Measurements from ENCODE around the gene LMNTD2. TPM values are rescaled to one million over a fixed set of nuclear protein-coding genes. Genes with fewer than 3 reads are reported as not detected.

Gene LMNTD2
- total and polyA plus RNA-seq, 2 of the 13 experiments (the other 11 are each of a cell fraction or from before 2014, with no cell fraction given), result 1.1 to 3.1 TPM

- WGBS (ENCODE audit: low lambda C conversion rate), result 0% methylated on average over 1 of the region's 5 CpGs
- FAIRE-seq (no peak), DNase-seq (ENCODE audit: low spot score) (no peak), ATAC-seq (peak; percentile 1; the same call in 1 of the 3 replicates)
- peaks cover 54% of the 10 kb centered on the region for H3K4me1 ChIP-seq (ENCODE audit: insufficient read depth, low read length)
- no peaks in the 10 kb centered on the region for H3K79me2 ChIP-seq (ENCODE audit: insufficient read depth, low read length)
- no peaks in the 10 kb centered on the region for H3K9me3 ChIP-seq (ENCODE audit: low read length)
- no peaks in the 10 kb centered on the region for H3K36me3 ChIP-seq (replicated peaks in 1 of 2; ENCODE audit: control insufficient read depth in 1 of 2, insufficient read depth in 2 of 2, low read length in 2 of 2)
- no peak overlapping the region for H3K4me2 ChIP-seq (ENCODE audit: low read depth, low read length)
- ChIA-PET CTCF (ENCODE audit: low intra/inter-chr PET ratio, low total read pairs) (no interaction called here), POLR2A (interaction anchor here (0.6 to 1.5 kb wide), 4 partner anchors 9 to 37 kb away, joined by 3 to 5 read pairs (median 4); partner anchors contain the start of gene PHRF1)
- in situ Hi-C loops (cut with HindIII; ENCODE audit: extremely low pct_ligation_motif_present, low pct_unique_long_range_greater_than_20kb), result loop anchor here (10.0 kb wide), 1 partner anchor 74 kb away; the partner anchor contains the start of genes CDHR5 and SCT
- H3K9ac ChIP-seq (ENCODE audit: insufficient read depth, low read depth, low read length), result no peak overlapping the region
- no peak overlapping the region; a peak in 1 of 6 replicates for H3K4me3 ChIP-seq (replicated peaks in 1 of 3; ENCODE audit: insufficient read depth in 1 of 3, low read depth in 2 of 3, low read length in 3 of 3)
- H2AFZ ChIP-seq (ENCODE audit: low read length), result no peak overlapping the region
- H4K20me1 ChIP-seq (ENCODE audit: insufficient read depth, low read length), result no peaks in the 10 kb centered on the region
- TF ChIP-seq HDAC1 (CRISPR knock-in tag; IDR thresholded peaks at IDR 0.05), result 0 out of 2 replicates have a peak, but pooled peaks have one; percentile 12
- no peak for TF ChIP-seq EP300 (IDR thresholded peaks at IDR 0.05; ENCODE audit: low read depth in 2 of 2, low read length in 2 of 2)
- TF ChIP-seq EP300 (CRISPR knock-in tag; IDR thresholded peaks at IDR 0.05; ENCODE audit: borderline replicate concordance), result no peak
- TF ChIP-seq KDM5B (CRISPR knock-in tag; IDR thresholded peaks at IDR 0.05; ENCODE audit: borderline replicate concordance), result 0 out of 2 replicates have a peak, but pooled peaks have one; percentile 28
- TF ChIP-seq, protein P1, sequence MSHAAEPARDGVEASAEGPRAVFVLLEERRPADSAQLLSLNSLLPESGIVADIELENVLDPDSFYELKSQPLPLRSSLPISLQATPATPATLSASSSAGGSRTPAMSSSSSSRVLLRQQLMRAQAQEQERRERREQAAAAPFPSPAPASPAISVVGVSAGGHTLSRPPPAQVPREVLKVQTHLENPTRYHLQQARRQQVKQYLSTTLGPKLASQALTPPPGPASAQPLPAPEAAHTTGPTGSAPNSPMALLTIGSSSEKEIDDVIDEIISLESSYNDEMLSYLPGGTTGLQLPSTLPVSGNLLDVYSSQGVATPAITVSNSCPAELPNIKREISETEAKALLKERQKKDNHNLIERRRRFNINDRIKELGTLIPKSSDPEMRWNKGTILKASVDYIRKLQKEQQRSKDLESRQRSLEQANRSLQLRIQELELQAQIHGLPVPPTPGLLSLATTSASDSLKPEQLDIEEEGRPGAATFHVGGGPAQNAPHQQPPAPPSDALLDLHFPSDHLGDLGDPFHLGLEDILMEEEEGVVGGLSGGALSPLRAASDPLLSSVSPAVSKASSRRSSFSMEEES (CRISPR knock-in tag; IDR thresholded peaks at IDR 0.05), result no peak
- no peak for TF ChIP-seq ZNF562 (CRISPR knock-in tag; IDR thresholded peaks at IDR 0.05; ENCODE audit: borderline replicate concordance)
- TF ChIP-seq ZNF670 (CRISPR knock-in tag; IDR thresholded peaks at IDR 0.05; ENCODE audit: borderline replicate concordance), result no peak
- TF ChIP-seq ZNF382 (CRISPR knock-in tag; IDR thresholded peaks at IDR 0.05; ENCODE audit: borderline replicate concordance), result no peak
- TF ChIP-seq MXI1 (IDR thresholded peaks at IDR 0.05; ENCODE audit: borderline replicate concordance, low read depth, low read length), result no peak
- TF ChIP-seq MAFK (conservative IDR thresholded peaks at IDR 0.05 in 1 of 2, IDR thresholded peaks at IDR 0.05 in 1 of 2; ENCODE audit: low read length in 2 of 2), result peak in 1 of 2 experiments; percentile 23; a peak in 1 of 4 replicates
- intact Hi-C loops (cut with micrococcal nuclease; ENCODE audit: unreplicated experiment), result loop anchor here (10.0 kb wide), 1 partner anchor 64 kb away; the partner anchor contains the start of gene IRF7
- H3K27ac ChIP-seq (ENCODE audit: extremely low read length, insufficient read depth, low read length), result no peak overlapping the region
- peaks cover 11 to 31% of the 10 kb centered on the region in 2 experiments for H3K27me3 ChIP-seq (ENCODE audit: control insufficient read depth in 1 of 2, insufficient read depth in 2 of 2, low read length in 2 of 2)
- BruUV-seq (replicated peaks), result no TSS peak
Measured at GRCh38 chr11:550746-551085, 9.8 kb downstream of the LMNTD2 start.

Data from HepG2 (cell line).